ENCODE measurements around the gene KCNH1. TPM values are rescaled to one million over a fixed set of nuclear protein-coding genes. Genes with fewer than 3 reads are reported as not detected.

KCNH1 gene
- total and polyA plus RNA-seq, 10 of the 15 experiments (the other 5 are each of a cell fraction or from before 2014, with no cell fraction given), result 0.02 to 0.04 (median 0.04) TPM; not detected in 7

GRCh38 chr1:210705086-210705485, 428.9 kb downstream of the KCNH1 start:
- in situ Hi-C loops (cut with MboI) (no loop called here), intact Hi-C loops (cut with micrococcal nuclease; ENCODE audit: unreplicated experiment) (no loop called here)
- CTCF ChIA-PET, result no interaction called here
- H2AFZ ChIP-seq (ENCODE audit: control insufficient read depth, low read depth, low read length), result no peak overlapping the region
- DNase-seq (ENCODE audit: low read depth, low spot score), result no peak
- SMC1A ChIA-PET (ENCODE audit: uncharacterized antibody, unreplicated experiment), result interaction anchor here (0.7 kb wide), 1 partner anchor 10 kb away, joined by 3 read pairs; no protein-coding TSS in a partner anchor
- no peaks in the 10 kb centered on the region; the same call in 1 of the 2 replicates for H3K4me1 ChIP-seq (ENCODE audit: control insufficient read depth, insufficient read depth, low read length)
- H3K9me3 ChIP-seq (replicated peaks; ENCODE audit: control insufficient read depth, insufficient read depth, low read length), result no peaks in the 10 kb centered on the region
- H3K27me3 ChIP-seq (replicated peaks in 1 of 2; ENCODE audit: control insufficient read depth in 2 of 2, insufficient read depth in 2 of 2, low read length in 1 of 2), result no peaks in the 10 kb centered on the region
- ATAC-seq, result no peak
- no peaks in the 10 kb centered on the region for H3K36me3 ChIP-seq (ENCODE audit: control insufficient read depth in 2 of 2, insufficient read depth in 2 of 2, low read length in 1 of 2)
- H3K4me3 ChIP-seq, result no peak overlapping the region
- H3K27ac ChIP-seq (ENCODE audit: control insufficient read depth, insufficient read depth), result no peak overlapping the region
- BruUV-seq (replicated peaks), result no TSS peak
- RAD21 ChIA-PET (ENCODE audit: unreplicated experiment), result no interaction called here
- FAIRE-seq, result no peak
- WGBS (ENCODE audit: insufficient coverage, insufficient replicate concordance, low lambda C conversion rate, missing lambda C conversion rate), result 61% methylated on average over 3 of the region's 3 CpGs
- no peaks in the 10 kb centered on the region for H3K79me2 ChIP-seq (ENCODE audit: control insufficient read depth, insufficient read depth, low read length)
- TF ChIP-seq BRCA1 (IDR thresholded peaks at IDR 0.05; ENCODE audit: low read depth, low read length) (no peak), EED (IDR thresholded peaks at IDR 0.05; ENCODE audit: low read depth) (no peak), PKNOX1 (IDR thresholded peaks at IDR 0.05) (no peak), HCFC1 (IDR thresholded peaks at IDR 0.05; ENCODE audit: low read length) (no peak), SIX5 (IDR thresholded peaks at IDR 0.05; ENCODE audit: low read depth, low read length, severe bottlenecking) (no peak), POLR2AphosphoS2 (IDR thresholded peaks at IDR 0.05; ENCODE audit: low read depth, low read length) (no peak), STAT1 (conservative IDR thresholded peaks at IDR 0.05) (no peak), NRF1 (conservative IDR thresholded peaks at IDR 0.05; ENCODE audit: low read depth, low read length) (no peak), RELA (IDR thresholded peaks at IDR 0.05; ENCODE audit: borderline replicate concordance, partially characterized antibody) (no peak), MTA3 (IDR thresholded peaks at IDR 0.05; ENCODE audit: borderline replicate concordance, low read length) (no peak)
- POLR2A ChIA-PET, result no interaction called here
- no peak overlapping the region for H3K9ac ChIP-seq (ENCODE audit: control insufficient read depth, insufficient read depth, low read length)
- no peaks in the 10 kb centered on the region for H4K20me1 ChIP-seq (ENCODE audit: control insufficient read depth, insufficient read depth)
- no peak overlapping the region for H3K4me2 ChIP-seq (ENCODE audit: control insufficient read depth, insufficient read depth)

Measured in GM12878 (cell line).